ENCODE results near the gene CENATAC.
A peak's percentile ranks its signal among the peaks of the same experiment; 100 is the strongest.
"Not testable (repeated sequence)": the region's sequence is repeated elsewhere in the genome, so short reads cannot be mapped to it uniquely, and the experiment has no call there.

CENATAC gene

DNA sequence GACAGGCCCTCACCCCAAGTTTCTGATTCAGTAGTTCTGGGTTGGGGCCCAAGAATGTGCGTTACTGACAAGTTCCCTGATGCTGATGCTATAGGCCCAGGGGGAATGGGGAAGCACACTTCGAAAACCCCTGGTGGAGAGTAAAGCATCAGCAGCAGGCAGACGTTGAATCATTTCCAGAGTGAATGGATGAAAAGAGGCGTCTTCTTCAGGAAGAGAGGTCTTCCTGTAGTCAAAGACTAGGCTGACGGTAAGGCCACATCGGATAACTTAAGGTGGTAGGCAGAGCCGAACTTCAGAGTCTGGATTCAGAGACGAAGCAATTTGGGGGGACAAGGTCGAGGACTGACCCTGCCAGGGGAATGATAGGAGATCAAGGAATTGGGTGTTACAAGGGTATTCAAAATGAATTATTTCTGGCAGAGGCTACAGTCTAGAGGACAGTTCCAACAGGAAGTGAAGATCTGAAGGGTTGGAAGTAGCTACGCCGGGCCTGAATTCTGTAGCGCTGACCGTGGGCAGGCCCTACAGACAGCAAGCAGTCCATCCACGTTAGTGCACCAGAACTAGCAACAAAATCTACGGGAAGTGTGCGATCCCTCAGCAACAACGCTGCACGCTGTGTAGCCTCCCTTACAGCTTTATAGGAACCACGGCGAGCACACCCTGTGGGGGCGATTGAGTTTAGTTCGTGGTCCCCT is 862 bp upstream of the CENATAC start:
- DNase-seq: peak in 2 of 5 donors; percentile 13 to 76

DNA sequence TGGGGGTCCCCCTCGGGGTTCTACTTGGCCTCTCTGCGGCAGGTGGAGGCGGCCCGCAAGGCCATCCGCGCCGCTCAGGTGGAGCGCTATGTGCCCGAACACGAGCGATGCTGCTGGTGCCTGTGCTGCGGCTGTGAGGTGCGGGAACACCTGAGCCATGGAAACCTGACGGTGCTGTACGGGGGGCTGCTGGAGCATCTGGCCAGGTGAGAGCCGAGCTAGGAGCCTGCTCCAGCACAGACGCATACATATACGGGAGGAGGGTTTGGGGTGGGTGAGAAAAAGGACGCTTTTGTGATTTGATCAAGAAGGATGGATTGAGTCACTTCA is 415 bp downstream of the CENATAC start:
- DNase-seq: no peak

GRCh38 chr11:118998822-118999221 is 884 bp downstream of the CENATAC start:
- DNase-seq: no peak

GRCh38 chr11:119000906-119001305 is 3.0 kb downstream of the CENATAC start:
- DNase-seq: no peak

DNA sequence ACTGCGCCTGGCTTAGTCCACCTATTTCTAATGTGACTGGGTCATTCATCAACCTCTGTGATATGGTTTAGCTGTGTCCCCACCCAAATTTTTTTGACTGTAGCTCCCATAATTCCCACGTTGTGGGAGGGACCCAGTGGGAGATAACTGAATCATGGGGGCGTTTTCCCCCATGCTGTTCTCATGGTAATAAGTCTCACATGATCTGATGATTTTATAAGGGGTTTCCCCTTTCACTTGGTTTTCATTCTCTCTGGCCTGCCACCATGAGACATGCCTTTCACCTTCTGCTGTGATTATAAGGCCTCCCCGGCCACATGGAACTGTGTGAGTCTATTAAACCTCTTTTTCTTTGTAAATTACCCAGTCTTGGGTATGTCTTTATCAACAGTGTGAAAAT is 8.7 kb downstream of the CENATAC start:
- DNase-seq: no peak

GRCh38 chr11:119011476-119012053 is 13.6 kb downstream of the CENATAC start:
- DNase-seq: no peak

- DNase-seq: no peak
Measured at GRCh38 chr11:119012629-119013170, 14.8 kb downstream of the CENATAC start.

DNA sequence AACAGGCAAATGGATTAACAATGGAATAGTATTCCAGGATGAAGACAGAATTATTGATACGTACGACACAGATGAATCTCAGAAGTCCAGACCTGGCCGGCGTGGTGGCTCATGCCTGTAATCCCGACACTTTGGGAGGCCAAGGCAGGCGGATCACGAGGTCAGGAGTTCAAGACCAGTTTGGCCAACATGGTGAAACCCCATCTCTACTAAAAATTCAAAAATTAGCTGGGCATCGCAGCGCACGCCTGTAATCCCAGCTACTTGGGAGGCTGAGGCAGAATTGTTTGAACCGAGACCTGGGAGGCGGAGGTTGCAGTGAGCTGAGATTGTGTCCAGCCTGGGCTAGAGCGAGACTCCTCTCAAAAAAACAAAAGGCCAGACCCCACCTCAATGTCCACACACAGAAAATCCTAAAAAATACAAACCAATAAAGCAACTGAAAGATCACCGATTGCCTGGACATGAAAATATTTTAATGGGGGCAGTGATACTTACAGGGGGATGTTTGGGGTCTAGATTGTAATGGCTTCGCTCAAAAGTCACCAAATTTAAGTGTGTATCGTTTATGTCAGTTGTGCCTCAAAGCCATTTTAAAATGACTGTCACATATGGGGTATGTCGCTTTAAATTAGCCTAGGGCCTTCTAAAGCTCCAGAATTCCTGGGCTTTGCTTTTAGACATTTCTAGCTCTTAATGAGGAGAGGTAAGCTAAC is 16.4 kb downstream of the CENATAC start:
- DNase-seq: no peak

DNA sequence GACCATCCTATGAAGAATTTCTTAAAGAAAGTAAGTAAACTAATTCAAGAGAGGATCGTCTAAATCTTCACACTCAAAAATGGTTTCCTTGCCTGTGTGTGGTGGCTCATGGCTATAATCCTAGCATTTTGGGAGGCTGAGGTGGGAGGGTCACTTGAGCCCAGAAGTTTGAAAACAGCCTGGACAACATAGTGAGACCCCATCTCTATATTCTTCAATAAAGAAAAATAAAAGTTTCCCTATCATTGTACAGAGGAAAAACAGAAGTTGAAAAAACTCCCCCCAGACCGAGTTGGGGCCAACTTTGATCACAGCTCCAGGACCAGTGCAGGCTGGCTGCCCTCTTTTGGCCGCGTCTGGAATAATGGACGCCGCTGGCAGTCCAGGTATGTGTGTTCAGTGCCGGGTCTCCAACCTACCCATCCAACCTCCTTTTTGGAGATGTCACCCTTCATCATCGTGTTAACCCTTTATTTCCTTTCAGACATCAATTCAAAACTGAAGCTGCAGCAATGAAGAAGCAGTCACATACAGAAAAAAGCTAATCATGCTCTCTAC is 17.2 kb downstream of the CENATAC start:
- no peak for DNase-seq

DNA sequence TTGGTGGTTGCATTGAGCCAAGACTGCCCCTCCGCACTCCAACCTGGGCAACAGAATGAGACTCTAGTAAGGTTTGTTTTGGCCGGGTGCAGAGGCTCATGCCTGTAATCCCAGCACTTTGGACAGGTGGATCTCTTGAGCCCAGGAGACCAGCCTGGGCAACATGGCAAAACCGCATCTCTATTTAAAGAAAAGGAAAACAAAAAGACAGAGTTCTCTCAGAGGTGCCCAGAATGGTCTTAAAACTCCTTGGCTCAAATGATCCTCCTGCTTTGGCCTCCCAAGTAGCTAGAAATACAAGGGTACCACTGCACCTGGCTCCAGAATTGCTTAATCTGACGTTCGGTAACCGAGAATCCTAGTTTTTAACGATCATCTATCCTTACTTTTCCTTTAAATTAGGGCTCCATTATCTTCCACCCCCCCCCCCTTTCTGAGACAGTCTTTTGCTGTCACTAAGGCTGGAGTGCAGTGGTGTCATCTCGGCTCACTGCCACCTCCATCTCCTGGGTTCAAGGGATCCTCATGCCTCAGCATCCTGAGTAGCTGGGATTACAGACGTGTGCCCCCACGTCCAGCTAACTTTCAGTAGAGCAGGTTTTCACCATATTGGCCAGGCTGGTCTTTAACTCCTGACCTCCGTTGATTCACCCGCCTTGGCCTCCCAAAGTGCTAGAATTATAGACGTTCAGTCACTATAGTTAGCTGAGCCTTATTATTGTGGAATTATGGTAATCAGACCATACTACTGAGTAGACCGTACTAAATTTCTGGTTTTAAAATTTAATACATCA is 18.5 kb downstream of the CENATAC start:
- no peak for DNase-seq

DNA sequence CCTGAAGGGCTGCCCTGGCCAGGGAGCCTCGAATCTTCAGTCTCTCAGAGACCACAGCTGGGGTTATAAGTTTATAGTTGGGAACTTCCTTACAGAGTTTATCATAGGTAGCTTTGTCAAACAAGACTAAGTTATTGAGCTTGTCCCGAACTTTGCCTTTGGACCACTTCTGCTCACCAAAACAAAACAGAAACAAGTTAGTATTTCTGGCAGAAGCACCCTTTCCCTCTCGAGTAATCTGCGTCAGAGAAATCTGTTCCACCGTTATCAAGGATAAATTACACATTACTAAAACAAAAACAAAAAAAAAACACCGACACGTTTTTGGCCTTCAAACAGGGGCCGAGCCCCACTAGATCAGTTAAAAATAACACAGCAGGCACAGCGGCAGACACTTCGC is 19.4 kb downstream of the CENATAC start:
- not testable (repeated sequence) for DNase-seq

DNA sequence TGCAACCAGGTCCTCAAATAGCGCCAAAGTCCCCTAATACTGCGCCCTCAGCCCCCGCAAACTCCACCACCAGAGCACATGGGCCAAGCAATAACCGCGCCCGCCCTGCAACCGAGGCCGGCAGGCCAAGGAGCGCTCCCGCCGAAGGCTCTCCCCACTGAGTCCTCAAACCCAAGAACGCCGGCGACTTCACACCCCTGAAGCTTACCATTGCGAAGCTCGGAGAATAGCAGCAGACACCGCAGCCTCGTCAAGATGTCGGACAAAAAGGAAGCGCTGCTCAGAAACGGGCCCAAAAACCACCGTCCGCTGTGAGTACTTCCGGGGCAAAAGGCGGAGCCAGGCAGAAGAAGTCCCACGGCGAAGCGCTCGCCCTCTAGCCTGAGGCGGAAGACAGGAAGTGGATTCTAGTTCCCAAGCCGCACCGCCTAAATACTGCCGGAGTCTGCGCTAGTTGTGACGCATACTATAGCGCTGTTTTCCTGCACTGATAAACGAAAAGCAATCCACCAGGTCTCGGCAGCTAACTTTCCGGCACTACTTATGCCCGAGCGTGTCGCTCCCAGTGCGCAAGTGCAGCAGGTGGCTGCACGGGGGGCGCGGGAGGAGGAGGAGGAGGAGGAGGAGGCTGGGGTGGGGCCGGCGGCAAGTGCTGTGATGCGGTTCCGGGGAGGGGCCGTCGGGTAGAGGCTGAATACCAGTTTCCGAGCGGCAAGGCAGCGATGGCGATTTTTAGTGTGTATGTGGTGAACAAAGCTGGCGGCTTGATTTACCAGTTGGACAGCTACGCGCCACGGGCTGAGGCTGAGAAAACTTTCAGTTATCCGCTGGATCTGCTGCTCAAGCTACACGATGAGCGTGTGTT is 20.4 kb downstream of the CENATAC start, which contains the start of the genes RPS25 and TRAPPC4:
Gene RPS25 (minus strand): TSS at position 270 of the 865 bp plus-strand sequence. CDS start 59 bp downstream, at position 211.
Gene TRAPPC4 (plus strand): TSS at position 693 of the 865 bp plus-strand sequence. CDS start 30 bp downstream, at position 723.
- peak; percentile 90 to 97 (median 94) for DNase-seq

- DNase-seq: no peak
Measured at GRCh38 chr11:119019996-119020395, 22.1 kb downstream of the CENATAC start.

DNA sequence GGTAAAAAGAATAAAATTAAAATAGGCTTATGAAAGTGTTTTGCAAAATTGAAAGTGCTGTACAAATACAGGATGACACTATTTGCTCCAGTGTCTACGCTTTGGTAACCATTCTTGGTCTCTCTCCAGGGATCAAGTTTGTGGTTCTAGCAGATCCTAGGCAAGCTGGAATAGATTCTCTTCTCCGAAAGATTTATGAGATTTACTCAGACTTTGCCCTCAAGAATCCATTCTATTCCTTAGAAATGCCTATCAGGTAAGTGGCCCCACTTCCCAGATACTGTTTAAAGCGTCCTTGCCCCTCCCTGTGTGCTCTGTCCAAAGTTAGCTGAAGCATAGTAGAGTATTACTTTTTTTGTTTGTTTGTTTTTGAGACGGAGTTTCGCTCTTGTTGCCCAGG is 23.7 kb downstream of the CENATAC start:
- DNase-seq: no peak

DNA sequence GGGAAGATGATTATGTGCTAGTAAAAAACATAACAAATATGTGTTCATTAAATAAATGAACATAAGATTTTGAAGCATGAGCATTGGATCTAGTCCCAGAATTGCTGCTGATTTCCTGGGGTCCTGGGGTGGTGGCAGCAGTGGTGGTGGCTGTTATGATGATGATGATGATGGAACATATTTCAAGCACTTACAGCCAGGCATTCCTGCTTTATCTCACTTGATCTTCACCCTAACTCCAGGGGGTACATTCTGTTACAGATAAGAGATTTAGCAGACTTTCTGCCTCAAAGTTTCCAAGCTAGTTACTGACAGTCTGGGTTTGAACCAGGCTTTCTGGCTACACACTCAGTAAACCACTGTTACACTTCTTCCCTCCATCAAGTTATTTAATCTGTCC is 25.8 kb downstream of the CENATAC start:
- DNase-seq: no peak

DNA sequence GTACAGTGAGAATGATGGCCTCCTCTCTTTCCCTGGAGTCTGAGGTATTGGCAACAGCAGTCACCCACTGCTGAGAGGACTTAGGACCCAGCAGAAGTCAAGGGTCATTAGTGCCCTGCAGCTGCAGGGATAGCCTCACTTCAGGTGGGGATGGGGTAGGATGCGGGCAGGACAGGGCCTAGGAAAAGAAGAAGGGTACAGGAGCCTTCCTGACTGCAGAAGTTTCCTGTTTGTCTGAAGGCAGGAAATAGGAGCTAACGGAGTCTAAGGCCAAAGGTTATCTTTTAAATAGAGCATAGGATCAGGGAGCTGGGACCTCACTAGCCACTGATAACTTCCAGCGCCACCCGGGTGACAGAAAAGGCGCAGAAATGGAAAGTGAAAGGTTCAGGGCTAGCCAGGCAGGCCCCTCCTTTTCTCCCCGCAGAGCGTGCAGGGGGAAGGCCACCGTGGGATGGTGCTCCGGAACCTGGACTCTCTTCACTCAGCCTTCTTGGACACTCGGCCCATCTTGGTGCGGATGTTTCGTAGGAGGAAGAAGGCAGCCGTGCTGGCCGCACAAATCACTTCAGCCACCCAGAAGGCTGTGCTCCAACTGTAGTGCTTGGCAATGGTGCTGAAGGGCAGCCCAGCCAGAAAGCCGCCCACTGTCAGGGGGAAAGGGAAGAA is 26.6 kb downstream of the CENATAC start:
- DNase-seq: no peak

DNA sequence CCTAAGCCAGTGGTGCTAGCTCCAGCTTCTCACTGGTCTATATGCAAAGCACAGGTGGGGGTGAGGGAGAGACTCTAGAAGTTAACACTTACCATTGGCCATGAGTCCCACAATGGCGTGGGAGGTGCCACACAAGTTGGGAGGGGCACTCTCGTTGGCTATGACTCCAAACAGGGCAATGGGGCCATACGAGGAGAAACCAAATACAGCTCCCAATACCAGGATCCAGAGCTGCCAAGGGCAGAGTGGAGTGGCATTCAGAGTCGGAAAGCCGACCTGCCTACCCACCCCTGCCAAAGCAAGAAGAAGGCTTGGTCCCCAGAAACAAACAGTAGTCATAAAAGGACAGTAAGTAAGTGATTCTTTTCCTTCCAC is 27.1 kb downstream of the CENATAC start:
- DNase-seq: no peak

DNA sequence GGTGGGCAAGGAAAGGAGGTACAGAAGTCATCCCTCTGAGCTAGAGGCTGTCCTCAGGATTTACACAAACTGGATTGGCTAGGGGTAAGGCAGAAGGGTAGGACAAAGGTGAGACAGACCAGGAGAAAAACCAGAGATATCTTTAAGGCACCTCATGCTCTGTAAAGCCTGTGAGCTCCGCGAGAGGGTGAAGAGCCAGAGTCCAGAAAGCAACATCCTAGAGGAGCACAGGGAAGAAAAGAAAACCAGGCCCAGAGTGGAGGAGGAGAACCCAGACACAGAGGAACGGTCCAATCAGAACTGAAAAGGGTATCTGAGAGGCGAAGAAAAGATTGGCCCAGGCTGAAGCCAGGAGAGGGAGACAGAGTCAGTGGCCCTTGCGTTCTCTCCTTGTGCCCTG is 27.6 kb downstream of the CENATAC start:
- DNase-seq: no peak

DNA sequence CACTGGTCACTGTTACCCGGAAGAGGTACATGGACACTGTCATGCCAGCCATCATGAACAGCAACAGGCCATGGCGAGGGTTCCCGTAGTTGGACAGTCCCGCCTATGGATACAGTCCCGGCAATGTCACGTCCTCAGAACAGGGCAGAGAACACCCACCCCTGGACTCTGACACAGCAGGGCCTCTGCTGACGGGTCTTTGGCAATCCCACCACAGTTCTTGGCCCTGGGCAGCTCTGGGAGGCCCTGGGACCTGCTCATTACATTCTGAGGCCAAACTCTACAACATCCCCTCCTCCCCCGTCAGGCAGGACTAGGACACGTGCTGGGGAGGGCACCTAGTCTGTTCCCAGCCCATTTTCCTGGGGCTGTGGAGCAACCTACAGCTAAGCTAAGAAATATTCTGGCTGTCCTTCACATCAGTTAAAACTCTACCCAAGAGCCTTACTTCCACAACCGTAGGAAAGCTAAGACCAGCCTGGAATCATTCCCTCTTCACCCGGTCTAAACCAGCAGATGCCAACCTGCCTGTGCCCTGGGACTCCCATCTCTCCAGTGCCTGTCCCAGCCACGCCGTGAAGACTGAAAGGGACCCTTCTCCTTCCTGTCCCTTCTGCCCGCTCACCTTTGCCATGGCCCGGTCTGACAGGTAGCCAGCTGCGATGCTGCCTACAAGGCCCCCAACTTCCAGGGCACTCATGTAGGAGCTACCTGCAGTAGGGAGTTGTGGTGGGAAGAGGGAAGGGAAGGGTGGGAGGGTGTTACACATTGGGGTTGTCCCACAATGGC is 28.2 kb downstream of the CENATAC start:
- DNase-seq: no peak

- DNase-seq: no peak
Measured at GRCh38 chr11:119026970-119027369, 29.0 kb downstream of the CENATAC start.

Measured in T-helper 1 cell (primary cell).